GM12878 (cell line): ENCODE data around the gene TKFC. TPM values are rescaled to one million over a fixed set of nuclear protein-coding genes. Genes with fewer than 3 reads are reported as not detected.

Experiments used
- BCLAF1 ChIP-seq: fragments of 450-650 bp; IDR thresholded peaks from 2 replicates; pipeline ENCODE4 v1.6.1; 2017; ENCODE audit warnings: antibody characterized with exemption, mild to moderate bottlenecking, moderate library complexity
- CBFB ChIP-seq: IDR thresholded peaks from 2 replicates; pipeline ENCODE4 v1.6.1; 2016; ENCODE audit warnings: antibody characterized with exemption, low read depth
- EED ChIP-seq: sonication (generic); IDR thresholded peaks from 2 replicates; pipeline ENCODE4 v1.6.1; 2016; ENCODE audit warnings: antibody characterized with exemption, low read depth
- EGR1 ChIP-seq, 2 experiments: IDR thresholded peaks; 1 replicate in 1 of 2; 2 replicates in 1 of 2; pipeline ENCODE4 v1.6.1; 2011 to 2012; ENCODE audit warnings: low read depth in 2 of 2, low read length in 2 of 2, borderline replicate concordance in 1 of 2, mild to moderate bottlenecking in 1 of 2, moderate library complexity in 1 of 2
- EP300 ChIP-seq, 2 experiments: fragments of 150-350 bp in 1 of 2; IDR thresholded peaks; 2 replicates each; pipeline ENCODE4 v1.6.1; 2011 to 2012; ENCODE audit warnings: low read depth in 2 of 2, low read length in 2 of 2, borderline replicate concordance in 1 of 2, improper control_type of control experiment in 1 of 2, inconsistent platforms in 1 of 2; ENCODE audit not compliant: control insufficient read depth in 1 of 2
- IKZF1 ChIP-seq: fragments of 450-650 bp; conservative IDR thresholded peaks from 2 replicates; pipeline ENCODE4 v1.6.1; 2017; ENCODE audit warnings: antibody characterized with exemption, mild to moderate bottlenecking
- KDM1A ChIP-seq: fragments of 200-600 bp; sonication (generic); IDR thresholded peaks from 2 replicates; pipeline ENCODE4 v1.6.1; 2016; ENCODE audit warnings: borderline replicate concordance
- LARP7 ChIP-seq: fragments of 450-650 bp; IDR thresholded peaks from 2 replicates; pipeline ENCODE4 v1.6.1; 2017; ENCODE audit warnings: mild to moderate bottlenecking
- MEF2A ChIP-seq: IDR thresholded peaks from 2 replicates; pipeline ENCODE4 v1.6.1; 2011; ENCODE audit warnings: low read depth, mild to moderate bottlenecking, low read length, moderate library complexity; ENCODE audit not compliant: insufficient read depth
- MEF2B ChIP-seq: fragments of 450-650 bp; IDR thresholded peaks from 2 replicates; pipeline ENCODE4 v1.6.1; 2018; ENCODE audit warnings: mild to moderate bottlenecking, moderate library complexity; ENCODE audit not compliant: partially characterized antibody, poor library complexity, severe bottlenecking
- MTA3 ChIP-seq: IDR thresholded peaks from 2 replicates; pipeline ENCODE4 v1.6.1; 2012; ENCODE audit warnings: low read length, inconsistent platforms, borderline replicate concordance
- NBN ChIP-seq: fragments of 450-650 bp; IDR thresholded peaks from 2 replicates; pipeline ENCODE4 v1.6.1; 2016
- NR2C2 ChIP-seq: IDR thresholded peaks from 2 replicates; pipeline ENCODE4 v1.6.1; 2011; ENCODE audit warnings: borderline replicate concordance, low read depth; ENCODE audit not compliant: control insufficient read depth, insufficient read length
- RELA ChIP-seq: fragments of 450-650 bp; IDR thresholded peaks from 2 replicates; pipeline ENCODE4 v1.8.0; 2014; ENCODE audit warnings: borderline replicate concordance; ENCODE audit not compliant: partially characterized antibody
- SMAD1 ChIP-seq: fragments of 450-650 bp; IDR thresholded peaks from 2 replicates; pipeline ENCODE4 v1.6.1; 2018; ENCODE audit warnings: mild to moderate bottlenecking, low read depth; ENCODE audit not compliant: partially characterized antibody
- SMAD5 ChIP-seq: IDR thresholded peaks from 2 replicates; pipeline ENCODE4 v1.6.1; 2016; ENCODE audit warnings: antibody characterized with exemption, low read depth
- STAT1 ChIP-seq: fragments of 450-650 bp; conservative IDR thresholded peaks from 2 replicates; pipeline ENCODE4 v1.6.1; 2014; ENCODE audit warnings: antibody characterized with exemption, mild to moderate bottlenecking
- SUPT20H ChIP-seq: IDR thresholded peaks from 2 replicates; pipeline ENCODE4 v1.6.1; 2011; ENCODE audit warnings: low read depth, mild to moderate bottlenecking, low read length, moderate library complexity, borderline replicate concordance; ENCODE audit not compliant: control insufficient read depth
- ZNF217 ChIP-seq: fragments of 450-650 bp; IDR thresholded peaks from 2 replicates; pipeline ENCODE4 v1.6.1; 2017; ENCODE audit warnings: antibody characterized with exemption, mild to moderate bottlenecking
- ZNF274 ChIP-seq: IDR thresholded peaks from one replicate; pipeline ENCODE4 v1.8.0; 2011; ENCODE audit not compliant: insufficient read length, insufficient read depth
- polyA plus RNA-seq, 11 experiments: library from polyadenylated mRNA; depleted of rRNA in 4 of 11; unstranded in 6 of 11; stranded (reverse) in 5 of 11; fragments of >200 nt; fragmentation: Nextera tagmentation in 4 of 11; fragmentation: Illumina TruSeq in 1 of 11; extraction: Ambion mirVana in 4 of 11; extraction: Trizol in 1 of 11; gene quantifications; 1 replicate in 1 of 11; 2 replicates in 10 of 11; pipeline versions ENCODE4 v1.2.1 to v1.2.3, GENCODE V29; 2011 to 2016; ENCODE audit warnings: inconsistent platforms in 2 of 11, missing spikeins in 2 of 11, low read depth in 1 of 11
- total RNA-seq, 4 experiments: library from RNA; depleted of rRNA in 3 of 4; stranded (reverse); fragments of >200 nt in 3 of 4; fragmentation: Illumina TruSeq in 1 of 4; extraction: Trizol in 1 of 4; gene quantifications; 2 replicates each; pipeline versions ENCODE4 v1.2.1 to v1.2.3, GENCODE V29; 2013 to 2021
- TF ChIP-seq, protein P1 (sequence below): fragments of 450-650 bp; formaldehyde crosslinking; IDR thresholded peaks from 2 replicates; pipeline ENCODE4 v1.4.0; 2022; ENCODE audit warnings: mild to moderate bottlenecking, moderate library complexity
- TF ChIP-seq, protein P2 (sequence below): fragments of 150-350 bp; IDR thresholded peaks from 2 replicates; pipeline ENCODE4 v1.6.1; 2014; ENCODE audit warnings: mild to moderate bottlenecking, low read depth, low read length

The TKFC gene
- total and polyA plus RNA-seq, 10 of the 15 experiments (the other 5 are each of a cell fraction or from before 2014, with no cell fraction given), result 2.4 to 113 (median 59.0) TPM

- TF ChIP-seq BCLAF1 (no peak), IKZF1 (peak; percentile 97), CBFB (peak; percentile 49; the same call in 1 of the 2 replicates), EP300 (IDR thresholded peaks at IDR 0.05; ENCODE audit: borderline replicate concordance in 1 of 2, control insufficient read depth in 1 of 2, low read depth in 2 of 2, low read length in 2 of 2) (peak; percentile 70 to 77), ZNF217 (no peak; the same call in 1 of the 2 replicates), ZNF274 (no peak), NBN (0 out of 2 replicates have a peak, but pooled peaks have one; percentile 52), NR2C2 (no peak), EED (peak; percentile 90), MTA3 (no peak; the same call in 1 of the 2 replicates), KDM1A (no peak), RELA (peak; percentile 44), MEF2A (peak; percentile 75; the same call in 1 of the 2 replicates), LARP7 (no peak), SMAD1 (no peak), MEF2B (peak; percentile 66), STAT1 (no peak), SMAD5 (no peak), SUPT20H (no peak), EGR1 (IDR thresholded peaks at IDR 0.05; ENCODE audit: borderline replicate concordance in 1 of 2, low read depth in 2 of 2, low read length in 2 of 2) (no peak)
- TF ChIP-seq, protein P1, sequence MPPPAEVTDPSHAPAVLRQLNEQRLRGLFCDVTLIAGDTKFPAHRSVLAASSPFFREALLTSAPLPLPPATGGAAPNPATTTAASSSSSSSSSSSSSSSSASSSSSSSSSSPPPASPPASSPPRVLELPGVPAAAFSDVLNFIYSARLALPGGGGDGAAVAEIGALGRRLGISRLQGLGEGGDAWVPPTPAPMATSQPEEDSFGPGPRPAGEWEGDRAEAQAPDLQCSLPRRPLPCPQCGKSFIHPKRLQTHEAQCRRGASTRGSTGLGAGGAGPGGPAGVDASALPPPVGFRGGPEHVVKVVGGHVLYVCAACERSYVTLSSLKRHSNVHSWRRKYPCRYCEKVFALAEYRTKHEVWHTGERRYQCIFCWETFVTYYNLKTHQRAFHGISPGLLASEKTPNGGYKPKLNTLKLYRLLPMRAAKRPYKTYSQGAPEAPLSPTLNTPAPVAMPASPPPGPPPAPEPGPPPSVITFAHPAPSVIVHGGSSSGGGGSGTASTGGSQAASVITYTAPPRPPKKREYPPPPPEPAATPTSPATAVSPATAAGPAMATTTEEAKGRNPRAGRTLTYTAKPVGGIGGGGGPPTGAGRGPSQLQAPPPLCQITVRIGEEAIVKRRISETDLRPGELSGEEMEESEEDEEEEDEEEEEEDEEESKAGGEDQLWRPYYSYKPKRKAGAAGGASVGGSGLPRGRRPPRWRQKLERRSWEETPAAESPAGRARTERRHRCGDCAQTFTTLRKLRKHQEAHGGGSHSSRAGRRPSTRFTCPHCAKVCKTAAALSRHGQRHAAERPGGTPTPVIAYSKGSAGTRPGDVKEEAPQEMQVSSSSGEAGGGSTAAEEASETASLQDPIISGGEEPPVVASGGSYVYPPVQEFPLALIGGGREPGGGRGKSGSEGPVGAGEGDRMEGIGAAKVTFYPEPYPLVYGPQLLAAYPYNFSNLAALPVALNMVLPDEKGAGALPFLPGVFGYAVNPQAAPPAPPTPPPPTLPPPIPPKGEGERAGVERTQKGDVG (CRISPR knock-in tag), result no peak
- TF ChIP-seq, protein P2, sequence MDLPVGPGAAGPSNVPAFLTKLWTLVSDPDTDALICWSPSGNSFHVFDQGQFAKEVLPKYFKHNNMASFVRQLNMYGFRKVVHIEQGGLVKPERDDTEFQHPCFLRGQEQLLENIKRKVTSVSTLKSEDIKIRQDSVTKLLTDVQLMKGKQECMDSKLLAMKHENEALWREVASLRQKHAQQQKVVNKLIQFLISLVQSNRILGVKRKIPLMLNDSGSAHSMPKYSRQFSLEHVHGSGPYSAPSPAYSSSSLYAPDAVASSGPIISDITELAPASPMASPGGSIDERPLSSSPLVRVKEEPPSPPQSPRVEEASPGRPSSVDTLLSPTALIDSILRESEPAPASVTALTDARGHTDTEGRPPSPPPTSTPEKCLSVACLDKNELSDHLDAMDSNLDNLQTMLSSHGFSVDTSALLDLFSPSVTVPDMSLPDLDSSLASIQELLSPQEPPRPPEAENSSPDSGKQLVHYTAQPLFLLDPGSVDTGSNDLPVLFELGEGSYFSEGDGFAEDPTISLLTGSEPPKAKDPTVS, result no peak
Observed at GRCh38 chr11:61357233-61357893, 24.3 kb downstream of the TKFC start (continued).
